ENCODE results near the gene LBH. TPM values are rescaled to one million over a fixed set of nuclear protein-coding genes. Genes with fewer than 3 reads are reported as not detected.

LBH gene
- total and polyA plus RNA-seq, 2 of the 13 experiments (the other 11 are each of a cell fraction or from before 2014, with no cell fraction given), result 0.09 to 0.25 TPM

DNA sequence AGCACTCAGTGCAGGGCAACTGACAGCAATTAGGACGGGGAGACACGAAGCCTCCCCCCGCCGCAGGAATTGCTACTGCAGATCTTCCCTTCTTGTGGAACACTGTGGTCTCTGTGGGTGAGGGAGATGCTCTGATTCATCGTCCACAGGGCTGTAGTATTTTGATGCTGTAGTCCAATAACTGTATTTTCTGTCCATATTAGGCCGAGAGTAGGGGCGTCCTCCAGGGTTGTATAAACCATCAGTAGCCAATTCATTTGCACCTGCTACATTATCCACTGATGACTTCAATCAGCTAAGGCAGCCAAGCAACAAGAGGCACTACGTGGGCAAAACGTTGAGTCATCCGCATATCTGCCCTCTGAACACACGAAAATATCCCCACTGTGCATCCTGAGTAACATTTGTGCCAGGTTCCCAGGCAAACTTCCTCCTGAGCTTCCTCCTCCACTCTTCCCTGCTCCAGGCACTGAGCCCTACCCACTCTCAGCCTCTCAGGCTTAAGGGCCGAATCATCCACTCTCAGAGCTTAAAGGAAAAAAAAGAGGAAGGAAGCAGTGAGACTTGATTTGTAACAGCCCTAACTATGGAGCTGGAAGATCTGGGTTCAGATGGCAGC lies 62.1 kb downstream of the LBH start:
- in situ Hi-C loops (cut with HindIII; ENCODE audit: extremely low pct_ligation_motif_present, low pct_unique_long_range_greater_than_20kb), result no loop called here
- no peak overlapping the region for H3K4me2 ChIP-seq (ENCODE audit: low read depth, low read length)

More for the DNA sequence above, 62.1 kb downstream of the LBH start:
- H3K27me3 ChIP-seq (ENCODE audit: control insufficient read depth in 1 of 2, insufficient read depth in 2 of 2, low read length in 2 of 2), result peaks cover 7 to 46% of the 10 kb centered on the region in 2 experiments; a peak in 4 of 5 replicates
- no peak for ATAC-seq
- no peak overlapping the region for H3K27ac ChIP-seq (ENCODE audit: extremely low read length, insufficient read depth, low read length)
- H3K9me3 ChIP-seq (ENCODE audit: low read length), result no peaks in the 10 kb centered on the region
- WGBS (ENCODE audit: low lambda C conversion rate), result 14% methylated on average over 12 of the region's 12 CpGs
- H4K20me1 ChIP-seq (ENCODE audit: insufficient read depth, low read length), result no peaks in the 10 kb centered on the region
- H3K4me3 ChIP-seq (replicated peaks in 1 of 3; ENCODE audit: insufficient read depth in 1 of 3, low read depth in 2 of 3, low read length in 3 of 3), result no peak overlapping the region
- ChIA-PET CTCF (ENCODE audit: low intra/inter-chr PET ratio, low total read pairs) (no interaction called here), POLR2A (no interaction called here)
- no peak overlapping the region for H2AFZ ChIP-seq (ENCODE audit: low read length)
- BruUV-seq (replicated peaks), result no TSS peak
- no peak overlapping the region for H3K9ac ChIP-seq (ENCODE audit: insufficient read depth, low read depth, low read length)
- no peaks in the 10 kb centered on the region for H3K36me3 ChIP-seq (replicated peaks in 1 of 2; ENCODE audit: control insufficient read depth in 1 of 2, insufficient read depth in 2 of 2, low read length in 2 of 2)
- H3K4me1 ChIP-seq (ENCODE audit: insufficient read depth, low read length), result no peaks in the 10 kb centered on the region
- intact Hi-C loops (cut with micrococcal nuclease; ENCODE audit: unreplicated experiment), result no loop called here
- no peaks in the 10 kb centered on the region for H3K79me2 ChIP-seq (ENCODE audit: insufficient read depth, low read length)
- no peak for FAIRE-seq
- DNase-seq (ENCODE audit: low spot score), result no peak
- TF ChIP-seq, protein P1, sequence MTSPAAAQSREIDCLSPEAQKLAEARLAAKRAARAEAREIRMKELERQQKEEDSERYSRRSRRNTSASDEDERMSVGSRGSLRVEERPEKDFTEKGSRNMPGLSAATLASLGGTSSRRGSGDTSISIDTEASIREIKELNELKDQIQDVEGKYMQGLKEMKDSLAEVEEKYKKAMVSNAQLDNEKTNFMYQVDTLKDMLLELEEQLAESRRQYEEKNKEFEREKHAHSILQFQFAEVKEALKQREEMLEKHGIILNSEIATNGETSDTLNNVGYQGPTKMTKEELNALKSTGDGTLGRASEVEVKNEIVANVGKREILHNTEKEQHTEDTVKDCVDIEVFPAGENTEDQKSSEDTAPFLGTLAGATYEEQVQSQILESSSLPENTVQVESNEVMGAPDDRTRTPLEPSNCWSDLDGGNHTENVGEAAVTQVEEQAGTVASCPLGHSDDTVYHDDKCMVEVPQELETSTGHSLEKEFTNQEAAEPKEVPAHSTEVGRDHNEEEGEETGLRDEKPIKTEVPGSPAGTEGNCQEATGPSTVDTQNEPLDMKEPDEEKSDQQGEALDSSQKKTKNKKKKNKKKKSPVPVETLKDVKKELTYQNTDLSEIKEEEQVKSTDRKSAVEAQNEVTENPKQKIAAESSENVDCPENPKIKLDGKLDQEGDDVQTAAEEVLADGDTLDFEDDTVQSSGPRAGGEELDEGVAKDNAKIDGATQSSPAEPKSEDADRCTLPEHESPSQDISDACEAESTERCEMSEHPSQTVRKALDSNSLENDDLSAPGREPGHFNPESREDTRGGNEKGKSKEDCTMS (CRISPR knock-in tag; conservative IDR thresholded peaks at IDR 0.05), result no peak
- TF ChIP-seq ZBTB8A (CRISPR knock-in tag; IDR thresholded peaks at IDR 0.05; ENCODE audit: borderline replicate concordance, low read depth) (no peak), SALL2 (CRISPR knock-in tag; IDR thresholded peaks at IDR 0.05) (no peak), ZNF572 (CRISPR knock-in tag; IDR thresholded peaks at IDR 0.05) (no peak), XRCC5 (optimal IDR thresholded peaks at IDR 0.05; ENCODE audit: low read length) (no peak)
- TF ChIP-seq, protein P2, sequence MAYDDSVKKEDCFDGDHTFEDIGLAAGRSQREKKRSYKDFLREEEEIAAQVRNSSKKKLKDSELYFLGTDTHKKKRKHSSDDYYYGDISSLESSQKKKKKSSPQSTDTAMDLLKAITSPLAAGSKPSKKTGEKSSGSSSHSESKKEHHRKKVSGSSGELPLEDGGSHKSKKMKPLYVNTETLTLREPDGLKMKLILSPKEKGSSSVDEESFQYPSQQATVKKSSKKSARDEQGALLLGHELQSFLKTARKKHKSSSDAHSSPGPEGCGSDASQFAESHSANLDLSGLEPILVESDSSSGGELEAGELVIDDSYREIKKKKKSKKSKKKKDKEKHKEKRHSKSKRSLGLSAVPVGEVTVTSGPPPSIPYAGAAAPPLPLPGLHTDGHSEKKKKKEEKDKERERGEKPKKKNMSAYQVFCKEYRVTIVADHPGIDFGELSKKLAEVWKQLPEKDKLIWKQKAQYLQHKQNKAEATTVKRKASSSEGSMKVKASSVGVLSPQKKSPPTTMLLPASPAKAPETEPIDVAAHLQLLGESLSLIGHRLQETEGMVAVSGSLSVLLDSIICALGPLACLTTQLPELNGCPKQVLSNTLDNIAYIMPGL (CRISPR knock-in tag; IDR thresholded peaks at IDR 0.05; ENCODE audit: borderline replicate concordance in 1 of 2, low read depth in 1 of 2), result no peak
- TF ChIP-seq, protein P3, sequence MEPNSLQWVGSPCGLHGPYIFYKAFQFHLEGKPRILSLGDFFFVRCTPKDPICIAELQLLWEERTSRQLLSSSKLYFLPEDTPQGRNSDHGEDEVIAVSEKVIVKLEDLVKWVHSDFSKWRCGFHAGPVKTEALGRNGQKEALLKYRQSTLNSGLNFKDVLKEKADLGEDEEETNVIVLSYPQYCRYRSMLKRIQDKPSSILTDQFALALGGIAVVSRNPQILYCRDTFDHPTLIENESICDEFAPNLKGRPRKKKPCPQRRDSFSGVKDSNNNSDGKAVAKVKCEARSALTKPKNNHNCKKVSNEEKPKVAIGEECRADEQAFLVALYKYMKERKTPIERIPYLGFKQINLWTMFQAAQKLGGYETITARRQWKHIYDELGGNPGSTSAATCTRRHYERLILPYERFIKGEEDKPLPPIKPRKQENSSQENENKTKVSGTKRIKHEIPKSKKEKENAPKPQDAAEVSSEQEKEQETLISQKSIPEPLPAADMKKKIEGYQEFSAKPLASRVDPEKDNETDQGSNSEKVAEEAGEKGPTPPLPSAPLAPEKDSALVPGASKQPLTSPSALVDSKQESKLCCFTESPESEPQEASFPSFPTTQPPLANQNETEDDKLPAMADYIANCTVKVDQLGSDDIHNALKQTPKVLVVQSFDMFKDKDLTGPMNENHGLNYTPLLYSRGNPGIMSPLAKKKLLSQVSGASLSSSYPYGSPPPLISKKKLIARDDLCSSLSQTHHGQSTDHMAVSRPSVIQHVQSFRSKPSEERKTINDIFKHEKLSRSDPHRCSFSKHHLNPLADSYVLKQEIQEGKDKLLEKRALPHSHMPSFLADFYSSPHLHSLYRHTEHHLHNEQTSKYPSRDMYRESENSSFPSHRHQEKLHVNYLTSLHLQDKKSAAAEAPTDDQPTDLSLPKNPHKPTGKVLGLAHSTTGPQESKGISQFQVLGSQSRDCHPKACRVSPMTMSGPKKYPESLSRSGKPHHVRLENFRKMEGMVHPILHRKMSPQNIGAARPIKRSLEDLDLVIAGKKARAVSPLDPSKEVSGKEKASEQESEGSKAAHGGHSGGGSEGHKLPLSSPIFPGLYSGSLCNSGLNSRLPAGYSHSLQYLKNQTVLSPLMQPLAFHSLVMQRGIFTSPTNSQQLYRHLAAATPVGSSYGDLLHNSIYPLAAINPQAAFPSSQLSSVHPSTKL (CRISPR knock-in tag; IDR thresholded peaks at IDR 0.05), result no peak
- TF ChIP-seq, protein P4, sequence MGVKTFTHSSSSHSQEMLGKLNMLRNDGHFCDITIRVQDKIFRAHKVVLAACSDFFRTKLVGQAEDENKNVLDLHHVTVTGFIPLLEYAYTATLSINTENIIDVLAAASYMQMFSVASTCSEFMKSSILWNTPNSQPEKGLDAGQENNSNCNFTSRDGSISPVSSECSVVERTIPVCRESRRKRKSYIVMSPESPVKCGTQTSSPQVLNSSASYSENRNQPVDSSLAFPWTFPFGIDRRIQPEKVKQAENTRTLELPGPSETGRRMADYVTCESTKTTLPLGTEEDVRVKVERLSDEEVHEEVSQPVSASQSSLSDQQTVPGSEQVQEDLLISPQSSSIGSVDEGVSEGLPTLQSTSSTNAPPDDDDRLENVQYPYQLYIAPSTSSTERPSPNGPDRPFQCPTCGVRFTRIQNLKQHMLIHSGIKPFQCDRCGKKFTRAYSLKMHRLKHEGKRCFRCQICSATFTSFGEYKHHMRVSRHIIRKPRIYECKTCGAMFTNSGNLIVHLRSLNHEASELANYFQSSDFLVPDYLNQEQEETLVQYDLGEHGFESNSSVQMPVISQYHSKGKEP (CRISPR knock-in tag; IDR thresholded peaks at IDR 0.05), result no peak
- TF ChIP-seq, protein P5, sequence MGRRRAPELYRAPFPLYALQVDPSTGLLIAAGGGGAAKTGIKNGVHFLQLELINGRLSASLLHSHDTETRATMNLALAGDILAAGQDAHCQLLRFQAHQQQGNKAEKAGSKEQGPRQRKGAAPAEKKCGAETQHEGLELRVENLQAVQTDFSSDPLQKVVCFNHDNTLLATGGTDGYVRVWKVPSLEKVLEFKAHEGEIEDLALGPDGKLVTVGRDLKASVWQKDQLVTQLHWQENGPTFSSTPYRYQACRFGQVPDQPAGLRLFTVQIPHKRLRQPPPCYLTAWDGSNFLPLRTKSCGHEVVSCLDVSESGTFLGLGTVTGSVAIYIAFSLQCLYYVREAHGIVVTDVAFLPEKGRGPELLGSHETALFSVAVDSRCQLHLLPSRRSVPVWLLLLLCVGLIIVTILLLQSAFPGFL (CRISPR knock-in tag; IDR thresholded peaks at IDR 0.05), result no peak
